ENCODE results near the gene SCFD2. TPM values are rescaled to one million over a fixed set of nuclear protein-coding genes. Genes with fewer than 3 reads are reported as not detected.

SCFD2 gene
- total and polyA plus RNA-seq, 2 of the 8 experiments (the other 6 are each of a cell fraction or from before 2014, with no cell fraction given) = 6.2 to 10.2 TPM

- Histone ChIP-seq H3K56ac (replicated peaks; ENCODE audit: insufficient read length, low read depth, low read length) (no peak overlapping the region), H3K36me3 (ENCODE audit: control insufficient read depth in 2 of 4, insufficient read depth in 4 of 4, low read length in 3 of 4) (no peaks in the 10 kb centered on the region), H3K9ac (replicated peaks in 1 of 4; ENCODE audit: extremely low read depth in 1 of 4, low read depth in 3 of 4, low read length in 3 of 4) (no peak overlapping the region), H3K27ac (ENCODE audit: low read depth, low read length) (no peak overlapping the region), H3K79me1 (ENCODE audit: low read depth, low read length) (no peaks in the 10 kb centered on the region), H2BK5ac (ENCODE audit: low read depth, low read length) (no peak overlapping the region), H3K18ac (ENCODE audit: extremely low read depth, low read length) (no peak overlapping the region), H4K5ac (ENCODE audit: insufficient read length, low read depth, low read length) (no peak overlapping the region), H2AK5ac (ENCODE audit: low read depth, low read length) (no peak overlapping the region), H2BK15ac (ENCODE audit: low read length) (no peak overlapping the region), H3K23me2 (ENCODE audit: low read depth, low read length) (no peaks in the 10 kb centered on the region), H3K4ac (replicated peaks; ENCODE audit: insufficient read length, low read depth, low read length) (no peak overlapping the region), H3K23ac (ENCODE audit: insufficient read length) (no peak overlapping the region), H3K14ac (ENCODE audit: insufficient read length) (no peak overlapping the region), H3K27me3 (replicated peaks in 1 of 4; ENCODE audit: control insufficient read depth in 3 of 4, extremely low read depth in 1 of 4, insufficient read depth in 3 of 4, low read length in 3 of 4) (no peaks in the 10 kb centered on the region), H2BK20ac (ENCODE audit: low read length) (no peak overlapping the region), H4K20me1 (replicated peaks in 1 of 2; ENCODE audit: control insufficient read depth in 1 of 2, insufficient read depth in 2 of 2, low read length in 2 of 2) (no peaks in the 10 kb centered on the region), H2BK120ac (replicated peaks; ENCODE audit: low read depth, low read length) (no peak overlapping the region), H4K8ac (ENCODE audit: extremely low read depth, insufficient read depth, low read length) (no peak overlapping the region), H2BK12ac (ENCODE audit: low read depth, low read length) (no peak overlapping the region), H3K4me2 (ENCODE audit: insufficient read depth in 1 of 2, low read depth in 2 of 2, low read length in 2 of 2) (no peak overlapping the region), H3K79me2 (ENCODE audit: control insufficient read depth in 1 of 2, insufficient read depth in 2 of 2, low read length in 2 of 2) (no peaks in the 10 kb centered on the region), H3K4me3 (ENCODE audit: extremely low read depth in 1 of 4, insufficient read depth in 2 of 4, low read depth in 3 of 4, low read length in 4 of 4) (no peak overlapping the region), H4K91ac (replicated peaks; ENCODE audit: insufficient read length, low read length) (no peak overlapping the region), H2AFZ (ENCODE audit: low read length) (no peak overlapping the region), H3K9me3 (ENCODE audit: insufficient read depth in 2 of 2, low read depth in 1 of 2, low read length in 1 of 2) (no peaks in the 10 kb centered on the region), H3K4me1 (replicated peaks in 1 of 4; ENCODE audit: control insufficient read depth in 3 of 4, insufficient read depth in 4 of 4, low read length in 3 of 4) (no peaks in the 10 kb centered on the region)
- POLR2A ChIA-PET (ENCODE audit: partially characterized antibody) = no interaction called here
- no peak for TF ChIP-seq BACH1 (IDR thresholded peaks at IDR 0.05; ENCODE audit: low read length)
- no peak for TF ChIP-seq SAP30 (IDR thresholded peaks at IDR 0.05; ENCODE audit: insufficient read depth, insufficient replicate concordance, low read length)
- no peak for TF ChIP-seq ZNF274 (IDR thresholded peaks at IDR 0.05; ENCODE audit: borderline replicate concordance, extremely low read depth, low read length)
- no peak for TF ChIP-seq SP2 (IDR thresholded peaks at IDR 0.05; ENCODE audit: low read length)
- TF ChIP-seq, protein P1, sequence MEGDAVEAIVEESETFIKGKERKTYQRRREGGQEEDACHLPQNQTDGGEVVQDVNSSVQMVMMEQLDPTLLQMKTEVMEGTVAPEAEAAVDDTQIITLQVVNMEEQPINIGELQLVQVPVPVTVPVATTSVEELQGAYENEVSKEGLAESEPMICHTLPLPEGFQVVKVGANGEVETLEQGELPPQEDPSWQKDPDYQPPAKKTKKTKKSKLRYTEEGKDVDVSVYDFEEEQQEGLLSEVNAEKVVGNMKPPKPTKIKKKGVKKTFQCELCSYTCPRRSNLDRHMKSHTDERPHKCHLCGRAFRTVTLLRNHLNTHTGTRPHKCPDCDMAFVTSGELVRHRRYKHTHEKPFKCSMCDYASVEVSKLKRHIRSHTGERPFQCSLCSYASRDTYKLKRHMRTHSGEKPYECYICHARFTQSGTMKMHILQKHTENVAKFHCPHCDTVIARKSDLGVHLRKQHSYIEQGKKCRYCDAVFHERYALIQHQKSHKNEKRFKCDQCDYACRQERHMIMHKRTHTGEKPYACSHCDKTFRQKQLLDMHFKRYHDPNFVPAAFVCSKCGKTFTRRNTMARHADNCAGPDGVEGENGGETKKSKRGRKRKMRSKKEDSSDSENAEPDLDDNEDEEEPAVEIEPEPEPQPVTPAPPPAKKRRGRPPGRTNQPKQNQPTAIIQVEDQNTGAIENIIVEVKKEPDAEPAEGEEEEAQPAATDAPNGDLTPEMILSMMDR (IDR thresholded peaks at IDR 0.05; ENCODE audit: control extremely low read depth in 1 of 3, insufficient read depth in 1 of 3, low read depth in 1 of 3, low read length in 3 of 3) = no peak
- no peak for TF ChIP-seq KDM5A (IDR thresholded peaks at IDR 0.05; ENCODE audit: low read length)
- TF ChIP-seq CEBPB (IDR thresholded peaks at IDR 0.05; ENCODE audit: low read depth, low read length) = no peak
- TF ChIP-seq CHD2 (IDR thresholded peaks at IDR 0.05; ENCODE audit: low read length) = no peak
- FAIRE-seq (no peak), DNase-seq (ENCODE audit: low read depth in 1 of 2, low spot score in 2 of 2) (no peak)
- WGBS, 2 experiments (ENCODE audit: extremely low coverage in 1 of 2, insufficient coverage in 1 of 2, insufficient read length in 1 of 2, insufficient replicate concordance in 2 of 2, low coverage in 1 of 2, low lambda C conversion rate in 2 of 2, missing lambda C conversion rate in 1 of 2) = 91% methylated on average over 5 of the region's 5 CpGs; no CpG with 5 or more reads in 1 of the 2 experiments
- CTCF ChIA-PET (ENCODE audit: partially characterized antibody) = interaction anchor here (0.6 kb wide), 1 partner anchor 1059 kb away, joined by 4 read pairs; no protein-coding TSS in a partner anchor
Observed at GRCh38 chr4:53274609-53275268, 91.1 kb downstream of the SCFD2 start.

Data from H1 (cell line).